H1 (cell line): Measurements from ENCODE around the gene FLT4. TPM values are rescaled to one million over a fixed set of nuclear protein-coding genes. Genes with fewer than 3 reads are reported as not detected.

Source experiments
- CTCF ChIA-PET: fragments of 300-600 bp; sonication (Branson Sonifier 250); formaldehyde crosslinking; loops from one replicate; lab custom pipeline; 2021; ENCODE audit not compliant: partially characterized antibody; lab: Charles Lee
- POLR2A ChIA-PET: fragments of 300-600 bp; sonication (Branson Sonifier 250); formaldehyde crosslinking; loops from one replicate; lab custom pipeline; 2021; ENCODE audit warnings: inconsistent platforms; ENCODE audit not compliant: partially characterized antibody; lab: Charles Lee
- DNase-seq, 2 experiments: peaks; one replicate each; pipeline versions ENCODE4 v3.0.0 to v3.0.0-alpha.2; 2010 to 2022; ENCODE audit warnings: low spot score in 2 of 2, low read depth in 1 of 2, mixed read lengths in 1 of 2
- FAIRE-seq: peaks from 2 replicates; lab custom pipeline; 2011; peaks lifted over from hg19 to GRCh38; lab: Jason Lieb, UNC
- H2AFZ ChIP-seq: 2 replicates; pipeline ENCODE4 v1.8.1; 2012; ENCODE audit warnings: low read length, inconsistent platforms
- H2AK5ac ChIP-seq: 2 replicates; pipeline ENCODE4 v1.6.1; 2013; ENCODE audit warnings: low read depth, low read length
- H2BK120ac ChIP-seq: replicated peaks from 2 replicates; pipeline ENCODE3; 2013; ENCODE audit warnings: low read depth, low read length, inconsistent platforms
- H2BK12ac ChIP-seq: 2 replicates; pipeline ENCODE4 v1.6.1; 2013; ENCODE audit warnings: low read depth, low read length
- H2BK15ac ChIP-seq: 2 replicates; pipeline ENCODE4 v1.6.1; 2013; ENCODE audit warnings: low read length
- H2BK20ac ChIP-seq: 2 replicates; pipeline ENCODE4 v1.6.1; 2013; ENCODE audit warnings: low read length
- H2BK5ac ChIP-seq: 2 replicates; pipeline ENCODE4 v1.6.1; 2013; ENCODE audit warnings: low read depth, low read length
- H3K14ac ChIP-seq: 2 replicates; pipeline ENCODE4 v1.6.1; 2013; ENCODE audit warnings: inconsistent platforms; ENCODE audit not compliant: insufficient read length
- H3K18ac ChIP-seq: 2 replicates; pipeline ENCODE4 v1.6.1; 2013; ENCODE audit warnings: low read length; ENCODE audit errors: extremely low read depth
- H3K23ac ChIP-seq: 2 replicates; pipeline ENCODE4 v1.6.1; 2013; ENCODE audit warnings: inconsistent platforms; ENCODE audit not compliant: insufficient read length
- H3K23me2 ChIP-seq: 2 replicates; pipeline ENCODE4 v1.6.1; 2013; ENCODE audit warnings: low read depth, low read length
- H3K27ac ChIP-seq: 2 replicates; pipeline ENCODE4 v1.6.1; 2011; ENCODE audit warnings: low read depth, low read length, inconsistent platforms
- H3K27me3 ChIP-seq, 4 experiments: replicated peaks in 1 of 4; 1 replicate in 1 of 4; 2 replicates in 3 of 4; pipeline versions ENCODE4 v1.6.1 to v1.8.1; 2011 to 2013; ENCODE audit warnings: low read length in 3 of 4, mild to moderate bottlenecking in 3 of 4, inconsistent platforms in 2 of 4, mixed read lengths in 2 of 4, moderate library complexity in 1 of 4; ENCODE audit not compliant: control insufficient read depth in 3 of 4, insufficient read depth in 3 of 4; ENCODE audit errors: extremely low read depth in 1 of 4
- H3K36me3 ChIP-seq, 4 experiments: 2 replicates each; pipeline versions ENCODE4 v1.6.1 to v1.8.1; 2011 to 2013; ENCODE audit warnings: mild to moderate bottlenecking in 4 of 4, low read length in 3 of 4, moderate library complexity in 2 of 4, control low read depth in 1 of 4, inconsistent platforms in 1 of 4; ENCODE audit not compliant: insufficient read depth in 4 of 4, control insufficient read depth in 2 of 4
- H3K4ac ChIP-seq: replicated peaks from 2 replicates; pipeline ENCODE3; 2013; ENCODE audit warnings: low read length, low read depth, mixed read lengths, inconsistent platforms; ENCODE audit not compliant: insufficient read length
- H3K4me1 ChIP-seq, 4 experiments: replicated peaks in 1 of 4; 1 replicate in 1 of 4; 2 replicates in 3 of 4; pipeline versions ENCODE4 v1.6.1 to v1.8.1; 2011 to 2013; ENCODE audit warnings: low read length in 3 of 4, inconsistent platforms in 2 of 4, mixed read lengths in 1 of 4; ENCODE audit not compliant: insufficient read depth in 4 of 4, control insufficient read depth in 3 of 4
- H3K4me2 ChIP-seq, 2 experiments: 2 replicates each; pipeline versions ENCODE4 v1.6.1 to v1.8.1; 2011 to 2013; ENCODE audit warnings: low read depth in 2 of 2, low read length in 2 of 2, control low read depth in 1 of 2, inconsistent platforms in 1 of 2, mild to moderate bottlenecking in 1 of 2; ENCODE audit not compliant: insufficient read depth in 1 of 2
- H3K4me3 ChIP-seq, 4 experiments: fragments of 200-600, 300-600 bp in 1 of 4; sonication (generic), shearing (Covaris generic), sonication (Bioruptor Twin) in 1 of 4; 2 replicates each; pipeline versions ENCODE4 v1.5.1 to v1.8.1; 2011 to 2016; ENCODE audit warnings: low read length in 4 of 4, low read depth in 3 of 4, control low read depth in 2 of 4, inconsistent platforms in 2 of 4, mild to moderate bottlenecking in 2 of 4, mixed read lengths in 1 of 4, moderate library complexity in 1 of 4; ENCODE audit not compliant: insufficient read depth in 2 of 4; ENCODE audit errors: extremely low read depth in 1 of 4
- H3K56ac ChIP-seq: replicated peaks from 2 replicates; pipeline ENCODE3; 2013; ENCODE audit warnings: low read depth, mild to moderate bottlenecking, mixed read lengths, low read length, inconsistent platforms; ENCODE audit not compliant: insufficient read length
- H3K79me1 ChIP-seq: 2 replicates; pipeline ENCODE4 v1.6.1; 2013; ENCODE audit warnings: low read depth, low read length, control low read depth
- H3K79me2 ChIP-seq, 2 experiments: 2 replicates each; pipeline versions ENCODE4 v1.6.1 to v1.8.1; 2012 to 2013; ENCODE audit warnings: low read length in 2 of 2, mild to moderate bottlenecking in 2 of 2, inconsistent platforms in 1 of 2; ENCODE audit not compliant: insufficient read depth in 2 of 2, control insufficient read depth in 1 of 2
- H3K9ac ChIP-seq, 4 experiments: replicated peaks in 1 of 4; 1 replicate in 1 of 4; 2 replicates in 3 of 4; pipeline versions ENCODE4 v1.6.1 to v1.8.1; 2011 to 2013; ENCODE audit warnings: low read depth in 3 of 4, low read length in 3 of 4, control low read depth in 2 of 4, mild to moderate bottlenecking in 2 of 4, moderate library complexity in 2 of 4, inconsistent platforms in 1 of 4; ENCODE audit errors: extremely low read depth in 1 of 4
- H3K9me3 ChIP-seq, 2 experiments: 2 replicates each; pipeline versions ENCODE4 v1.6.1 to v1.8.1; 2012 to 2013; ENCODE audit warnings: mild to moderate bottlenecking in 2 of 2, moderate library complexity in 2 of 2, control low read depth in 1 of 2, inconsistent platforms in 1 of 2, low read depth in 1 of 2, low read length in 1 of 2, mixed read lengths in 1 of 2; ENCODE audit not compliant: insufficient read depth in 2 of 2
- H4K20me1 ChIP-seq, 2 experiments: replicated peaks in 1 of 2; 2 replicates each; pipeline versions ENCODE3 to v1.8.1; 2011 to 2013; ENCODE audit warnings: inconsistent platforms in 2 of 2, low read length in 2 of 2, mild to moderate bottlenecking in 1 of 2; ENCODE audit not compliant: insufficient read depth in 2 of 2, control insufficient read depth in 1 of 2
- H4K5ac ChIP-seq: 2 replicates; pipeline ENCODE4 v1.6.1; 2013; ENCODE audit warnings: low read length, low read depth, mixed read lengths, inconsistent platforms; ENCODE audit not compliant: insufficient read length
- H4K8ac ChIP-seq: 2 replicates; pipeline ENCODE4 v1.8.0; 2013; ENCODE audit warnings: mild to moderate bottlenecking, moderate library complexity, low read length, inconsistent platforms; ENCODE audit not compliant: insufficient read depth; ENCODE audit errors: extremely low read depth
- H4K91ac ChIP-seq: replicated peaks from 2 replicates; pipeline ENCODE3; 2013; ENCODE audit warnings: low read length, mixed read lengths, inconsistent platforms; ENCODE audit not compliant: insufficient read length
- ATF2 ChIP-seq: IDR thresholded peaks from 2 replicates; pipeline ENCODE4 v1.6.1; 2012; ENCODE audit warnings: low read length, inconsistent platforms
- BACH1 ChIP-seq: IDR thresholded peaks from 2 replicates; pipeline ENCODE4 v1.6.1; 2012; ENCODE audit warnings: low read length, improper control_type of control experiment
- CTBP2 ChIP-seq: IDR thresholded peaks from 2 replicates; pipeline ENCODE4 v1.7.0; 2011; ENCODE audit warnings: borderline replicate concordance, mild to moderate bottlenecking, moderate library complexity, mixed read lengths, low read length; ENCODE audit not compliant: insufficient read depth, insufficient read length
- FOSL1 ChIP-seq: IDR thresholded peaks from 2 replicates; pipeline ENCODE4 v1.6.1; 2011; ENCODE audit warnings: mild to moderate bottlenecking, low read depth, low read length, moderate library complexity; ENCODE audit not compliant: insufficient read depth
- KDM5A ChIP-seq: fragments of 200-600 bp; IDR thresholded peaks from 2 replicates; pipeline ENCODE4 v1.7.1; 2012; ENCODE audit warnings: mild to moderate bottlenecking, low read length, inconsistent platforms, mixed read lengths
- NRF1 ChIP-seq: IDR thresholded peaks from 2 replicates; pipeline ENCODE4 v1.6.1; 2011; ENCODE audit warnings: mild to moderate bottlenecking, low read depth, low read length, improper control_type of control experiment
- POLR2AphosphoS5 ChIP-seq: IDR thresholded peaks from 2 replicates; pipeline ENCODE4 v1.6.1; 2011; ENCODE audit warnings: low read depth, low read length
- RXRA ChIP-seq: IDR thresholded peaks from 2 replicates; pipeline ENCODE4 v1.6.1; 2011; ENCODE audit warnings: low read depth, mild to moderate bottlenecking, low read length, moderate library complexity; ENCODE audit not compliant: insufficient read depth
- SIRT6 ChIP-seq: IDR thresholded peaks from one replicate; pipeline ENCODE4 v1.7.1; 2012; ENCODE audit warnings: low read length, inconsistent platforms
- SIX5 ChIP-seq: IDR thresholded peaks from 2 replicates; pipeline ENCODE4 v1.6.1; 2011; ENCODE audit warnings: mild to moderate bottlenecking, low read depth, low read length
- SP1 ChIP-seq: IDR thresholded peaks from 2 replicates; pipeline ENCODE4 v1.6.1; 2011; ENCODE audit warnings: low read depth, low read length
- SRF ChIP-seq: IDR thresholded peaks from 2 replicates; pipeline ENCODE4 v1.6.1; 2011; ENCODE audit warnings: mild to moderate bottlenecking, low read depth, low read length, moderate library complexity
- TAF1 ChIP-seq: IDR thresholded peaks from 2 replicates; pipeline ENCODE4 v1.6.1; 2011; ENCODE audit warnings: mild to moderate bottlenecking, low read depth, low read length
- ZNF274 ChIP-seq: IDR thresholded peaks from 2 replicates; pipeline ENCODE4 v1.7.0; 2012; ENCODE audit warnings: low read length, borderline replicate concordance; ENCODE audit errors: extremely low read depth
- WGBS, 2 experiments: shearing (Covaris generic) in 1 of 2; methylation state at CpG; one replicate each; pipeline versions ENCODE4 v1.1.6 to v1.1.7; 2013 to 2015; ENCODE audit warnings: low lambda C conversion rate in 2 of 2, mixed read lengths in 2 of 2, inconsistent platforms in 1 of 2, low coverage in 1 of 2, missing lambda C conversion rate in 1 of 2; ENCODE audit not compliant: insufficient replicate concordance in 2 of 2, insufficient coverage in 1 of 2, insufficient read length in 1 of 2; ENCODE audit errors: extremely low coverage in 1 of 2, missing lambda C conversion rate in 1 of 2; 5-methylcytosine and 5-hydroxymethylcytosine counted together
- polyA plus RNA-seq, 7 experiments: library from polyadenylated mRNA; depleted of rRNA in 3 of 7; stranded (reverse) in 5 of 7; unstranded in 2 of 7; fragments of >200 nt in 5 of 7; fragments of 200-250 nt in 2 of 7; gene quantifications; 1 replicate in 5 of 7; 2 replicates in 1 of 7; 4 replicates in 1 of 7; pipeline versions ENCODE4 v1.2.1 to v1.2.3, GENCODE V29; 2011 to 2013; ENCODE audit warnings: missing spikeins in 2 of 7, mixed read lengths in 2 of 7
- total RNA-seq: library from RNA; stranded (reverse); fragmentation: NEBNext Ultra II Directional; extraction: Animal tissue kit (Norgen Biotek cat#: 25700); gene quantifications from 2 replicates; pipeline ENCODE4 v1.2.1, GENCODE V29; 2021

Gene FLT4
- total and polyA plus RNA-seq, 2 of the 8 experiments (the other 6 are each of a cell fraction or from before 2014, with no cell fraction given) = 6.5 to 7.7 TPM

- WGBS, 2 experiments = 81% methylated on average over 3 of the region's 3 CpGs; no CpG with 5 or more reads in 1 of the 2 experiments
- POLR2A ChIA-PET = no interaction called here
- H4K20me1 ChIP-seq = peaks cover 0 to 1% of the 10 kb centered on the region in 2 experiments
- TF ChIP-seq NRF1 (no peak), TAF1 (no peak), KDM5A (no peak), ATF2 (no peak), SP1 (no peak), SIRT6 (no peak), POLR2AphosphoS5 (no peak), FOSL1 (no peak), SIX5 (no peak), RXRA (no peak), ZNF274 (no peak), SRF (no peak), BACH1 (no peak), CTBP2 (no peak)
Observed at GRCh38 chr5:180586204-180586603, 63.2 kb downstream of the FLT4 start.

More at GRCh38 chr5:180586204-180586603, 63.2 kb downstream of the FLT4 start:
- no peaks in the 10 kb centered on the region for H3K79me2 ChIP-seq
- no peak overlapping the region for H2BK15ac ChIP-seq
- no peak overlapping the region for H3K27ac ChIP-seq
- H3K36me3 ChIP-seq = no peaks in the 10 kb centered on the region; a peak in 1 of 8 replicates
- CTCF ChIA-PET = no interaction called here
- H3K4me1 ChIP-seq = peaks cover 0 to 7% (median 3%) of the 10 kb centered on the region in 4 experiments; a peak in 5 of 7 replicates
- peaks cover 11% of the 10 kb centered on the region; the same call in 1 of the 2 replicates for H3K23me2 ChIP-seq
- no peak overlapping the region for H3K14ac ChIP-seq
- no peak overlapping the region for H2BK5ac ChIP-seq
- H3K4ac ChIP-seq = no peak overlapping the region
- peaks cover 15 to 29% (median 25%) of the 10 kb centered on the region in 4 experiments for H3K27me3 ChIP-seq
- H2BK20ac ChIP-seq = no peak overlapping the region
- no peak overlapping the region for H3K4me2 ChIP-seq
- H3K4me3 ChIP-seq = no peak overlapping the region
- no peak overlapping the region for H2AK5ac ChIP-seq
- DNase-seq = no peak
- no peak overlapping the region for H4K5ac ChIP-seq
- H4K91ac ChIP-seq = no peak overlapping the region
- no peak overlapping the region for H3K23ac ChIP-seq
- no peak for FAIRE-seq
- H2BK12ac ChIP-seq = no peak overlapping the region
- no peak overlapping the region for H2AFZ ChIP-seq
- H3K9me3 ChIP-seq = no peaks in the 10 kb centered on the region
- no peak overlapping the region for H3K9ac ChIP-seq
- H3K56ac ChIP-seq = no peak overlapping the region
- no peak overlapping the region for H4K8ac ChIP-seq
- no peaks in the 10 kb centered on the region for H3K79me1 ChIP-seq
- H2BK120ac ChIP-seq = no peak overlapping the region
- H3K18ac ChIP-seq = no peak overlapping the region
